Measurements from ENCODE around the gene RSPH1.

- no peak for TF ChIP-seq POLR2A (IDR thresholded peaks at IDR 0.05; ENCODE audit: low read length)
- no peak for TF ChIP-seq GATA1 (IDR thresholded peaks at IDR 0.05; ENCODE audit: low read depth, low read length)
Observed at GRCh38 chr21:42489991-42490390, 6.0 kb downstream of the RSPH1 start.

All from erythroblast (primary cell).